Mammary epithelial cell (primary cell): ENCODE measurements around the gene SPATS2.

Experiments
- EZH2 ChIP-seq: IDR thresholded peaks from 2 replicates; pipeline ENCODE4 v1.6.1; 2012; ENCODE audit warnings: low read length, inconsistent platforms, borderline replicate concordance
- TF ChIP-seq, protein P1 (sequence below), 2 donors: IDR thresholded peaks in 1 of 2; conservative IDR thresholded peaks in 1 of 2; 2 replicates each; pipeline ENCODE4 v1.5.1; 2011 to 2012; ENCODE audit warnings: inconsistent platforms in 2 of 2, low read length in 2 of 2, mild to moderate bottlenecking in 2 of 2, control low read depth in 1 of 2, low read depth in 1 of 2; ENCODE audit not compliant: insufficient read depth in 1 of 2; ENCODE audit errors: extremely low read depth in 1 of 2

DNA sequence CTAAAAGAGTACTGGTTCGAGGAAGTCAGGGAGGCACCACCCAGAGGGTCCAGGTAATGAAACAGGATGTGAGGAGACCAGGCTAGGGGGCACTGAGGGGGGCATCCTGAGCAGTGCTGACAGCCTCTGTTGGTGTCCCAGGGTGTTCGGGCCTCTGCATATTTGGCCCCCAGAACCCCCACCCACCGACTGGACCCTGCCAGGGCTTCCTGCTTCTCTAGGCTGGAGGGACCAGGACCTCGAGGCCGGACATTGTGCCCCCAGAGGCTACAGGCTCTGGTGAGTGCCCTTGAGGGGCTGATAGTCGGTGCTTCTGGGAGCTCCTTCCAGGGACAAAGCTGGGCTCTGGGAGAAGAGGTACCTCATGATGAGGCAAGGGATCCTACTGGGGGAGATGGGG lies 41.7 kb upstream of the SPATS2 start:
- TF ChIP-seq, protein P1, sequence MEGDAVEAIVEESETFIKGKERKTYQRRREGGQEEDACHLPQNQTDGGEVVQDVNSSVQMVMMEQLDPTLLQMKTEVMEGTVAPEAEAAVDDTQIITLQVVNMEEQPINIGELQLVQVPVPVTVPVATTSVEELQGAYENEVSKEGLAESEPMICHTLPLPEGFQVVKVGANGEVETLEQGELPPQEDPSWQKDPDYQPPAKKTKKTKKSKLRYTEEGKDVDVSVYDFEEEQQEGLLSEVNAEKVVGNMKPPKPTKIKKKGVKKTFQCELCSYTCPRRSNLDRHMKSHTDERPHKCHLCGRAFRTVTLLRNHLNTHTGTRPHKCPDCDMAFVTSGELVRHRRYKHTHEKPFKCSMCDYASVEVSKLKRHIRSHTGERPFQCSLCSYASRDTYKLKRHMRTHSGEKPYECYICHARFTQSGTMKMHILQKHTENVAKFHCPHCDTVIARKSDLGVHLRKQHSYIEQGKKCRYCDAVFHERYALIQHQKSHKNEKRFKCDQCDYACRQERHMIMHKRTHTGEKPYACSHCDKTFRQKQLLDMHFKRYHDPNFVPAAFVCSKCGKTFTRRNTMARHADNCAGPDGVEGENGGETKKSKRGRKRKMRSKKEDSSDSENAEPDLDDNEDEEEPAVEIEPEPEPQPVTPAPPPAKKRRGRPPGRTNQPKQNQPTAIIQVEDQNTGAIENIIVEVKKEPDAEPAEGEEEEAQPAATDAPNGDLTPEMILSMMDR (conservative IDR thresholded peaks at IDR 0.05 in 1 of 2, IDR thresholded peaks at IDR 0.05 in 1 of 2; ENCODE audit: extremely low read depth in 1 of 2, insufficient read depth in 1 of 2, low read depth in 1 of 2, low read length in 2 of 2): no peak
- no peak for TF ChIP-seq EZH2
